GM18873 (cell line): ENCODE data around the gene PICK1.
"Not testable (repeated sequence)": the region's sequence is repeated elsewhere in the genome, so short reads cannot be mapped to it uniquely, and the experiment has no call there.

Experiments used
- ATAC-seq: cut with Tn5 transposase; IDR thresholded peaks from one replicate; pipeline ENCODE4 v1.9.1; 2021; ENCODE audit warnings: mild to moderate bottlenecking, moderate library complexity, moderate number of reproducible peaks; ENCODE audit not compliant: unreplicated experiment, low FRiP score

Gene PICK1

DNA sequence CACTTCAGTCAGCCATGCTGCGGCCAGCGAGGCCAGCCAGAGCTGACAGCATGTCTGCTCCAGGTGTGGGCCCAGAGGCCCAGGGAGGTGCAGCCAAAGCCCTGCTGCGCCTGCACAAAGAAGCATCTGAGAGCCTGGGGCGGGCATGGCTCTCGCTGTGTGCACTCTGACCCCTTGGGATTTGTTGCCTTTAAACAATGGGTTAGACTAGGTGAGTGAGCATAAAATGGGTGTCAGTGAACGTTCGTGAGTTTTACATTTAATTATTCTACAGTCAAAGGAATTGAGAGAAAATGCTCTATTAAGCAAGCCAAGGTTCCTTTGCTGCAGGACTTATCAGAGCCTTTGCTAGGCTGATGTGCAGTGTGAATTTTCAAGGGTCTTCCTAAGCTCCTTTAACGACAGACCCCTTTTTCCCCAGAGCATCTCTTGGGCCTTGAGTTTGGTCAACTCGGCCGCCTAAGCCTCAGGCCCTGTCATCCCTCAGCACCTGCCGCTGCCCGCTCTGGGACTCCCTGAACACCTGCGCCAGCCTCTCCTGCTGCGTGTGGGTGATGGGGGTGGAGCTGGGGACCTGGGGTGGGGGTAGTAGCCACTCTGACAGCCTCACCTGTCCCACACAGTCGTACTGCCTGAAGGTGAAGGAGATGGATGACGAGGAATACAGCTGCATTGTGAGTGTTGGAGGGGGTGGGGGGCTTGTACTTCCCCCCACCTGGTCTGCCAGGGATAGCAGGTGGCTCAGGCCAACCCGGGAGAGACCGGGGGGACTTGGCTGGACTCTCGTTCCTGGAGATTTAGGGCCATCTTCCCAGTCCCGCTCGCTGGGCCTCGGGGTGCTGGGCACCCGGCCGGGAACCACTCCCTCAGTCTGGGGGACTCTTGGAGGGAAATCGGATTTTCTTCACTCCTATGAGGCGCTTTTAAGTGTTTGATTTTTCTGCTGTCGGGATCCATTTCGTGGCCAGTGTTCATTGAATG lies 16.2 kb downstream of the PICK1 start:
- no peak for ATAC-seq

- no peak for ATAC-seq
Observed at GRCh38 chr22:38074181-38075104, 17.2 kb downstream of the PICK1 start.

DNA sequence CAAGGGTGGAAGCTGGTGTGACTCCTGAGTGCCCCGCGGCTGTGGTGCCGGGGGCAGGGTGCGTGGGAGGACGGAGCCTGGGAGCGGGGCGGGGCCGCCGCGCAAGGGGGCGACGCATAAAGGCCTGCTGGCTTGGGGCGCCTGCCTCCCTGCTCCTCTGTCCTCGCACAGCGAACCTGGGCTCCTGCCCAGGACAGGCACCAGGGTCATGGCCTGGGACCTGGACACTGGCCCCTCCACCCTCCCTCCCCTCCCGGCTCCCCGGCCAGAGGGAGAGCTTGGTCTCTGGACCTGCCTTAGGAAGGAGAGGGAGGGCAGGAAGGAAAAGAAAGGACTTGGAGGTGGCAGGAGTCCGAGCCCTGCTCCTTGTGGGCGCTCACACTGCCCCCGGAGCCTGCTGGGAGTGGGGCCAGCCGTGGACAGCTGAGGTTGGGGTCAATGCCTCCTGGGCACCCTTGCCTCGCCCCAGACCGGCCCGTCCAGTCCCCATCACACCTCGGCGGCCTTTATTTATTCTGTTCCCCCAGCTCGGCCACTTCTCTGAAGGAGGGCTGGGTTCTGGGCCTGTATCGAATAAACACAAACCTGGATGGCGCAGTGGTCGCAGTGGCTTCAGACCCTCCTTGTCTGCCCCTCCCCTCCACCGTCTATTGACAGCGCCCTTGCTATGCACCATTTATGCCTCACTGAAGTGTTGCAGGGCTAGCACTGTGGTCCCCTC lies 18.1 kb downstream of the PICK1 start:
- ATAC-seq = no peak

- ATAC-seq = no peak
Observed at GRCh38 chr22:38075961-38076360, 18.8 kb downstream of the PICK1 start.

- no peak for ATAC-seq
Observed at GRCh38 chr22:38077096-38077495, 19.9 kb downstream of the PICK1 start.

DNA sequence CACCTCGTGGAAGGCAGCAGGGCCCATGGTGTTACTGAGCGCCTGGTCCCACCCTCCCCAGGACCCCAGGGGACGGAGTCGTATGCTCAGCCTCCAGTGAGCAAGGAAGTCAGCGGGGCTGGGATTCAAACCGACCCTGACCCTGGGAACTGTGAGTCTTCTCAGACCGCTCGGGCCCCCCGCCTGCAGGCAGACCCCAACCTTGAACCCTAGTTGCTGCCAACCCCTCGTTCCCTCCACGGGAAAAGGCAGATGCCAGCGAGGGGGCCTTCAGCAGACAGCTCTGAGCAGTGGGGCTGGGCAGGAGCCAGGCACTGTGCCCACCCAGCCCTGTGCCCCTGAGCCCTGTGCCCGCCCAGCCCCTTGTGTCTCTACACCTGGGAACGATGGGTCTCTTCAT lies 20.4 kb downstream of the PICK1 start:
- no peak for ATAC-seq

GRCh38 chr22:38078046-38078840 lies 21.0 kb downstream of the PICK1 start:
- ATAC-seq = no peak

- not testable (repeated sequence) for ATAC-seq
Observed at GRCh38 chr22:38079208-38079607, 22.0 kb downstream of the PICK1 start.

- no peak for ATAC-seq
Observed at GRCh38 chr22:38079804-38080203, 22.6 kb downstream of the PICK1 start.

GRCh38 chr22:38080474-38080849 lies 23.3 kb downstream of the PICK1 start:
- ATAC-seq = no peak

- no peak for ATAC-seq
Observed at GRCh38 chr22:38080850-38081635, 23.8 kb downstream of the PICK1 start.

GRCh38 chr22:38081636-38081940 lies 24.4 kb downstream of the PICK1 start:
- no peak for ATAC-seq

DNA sequence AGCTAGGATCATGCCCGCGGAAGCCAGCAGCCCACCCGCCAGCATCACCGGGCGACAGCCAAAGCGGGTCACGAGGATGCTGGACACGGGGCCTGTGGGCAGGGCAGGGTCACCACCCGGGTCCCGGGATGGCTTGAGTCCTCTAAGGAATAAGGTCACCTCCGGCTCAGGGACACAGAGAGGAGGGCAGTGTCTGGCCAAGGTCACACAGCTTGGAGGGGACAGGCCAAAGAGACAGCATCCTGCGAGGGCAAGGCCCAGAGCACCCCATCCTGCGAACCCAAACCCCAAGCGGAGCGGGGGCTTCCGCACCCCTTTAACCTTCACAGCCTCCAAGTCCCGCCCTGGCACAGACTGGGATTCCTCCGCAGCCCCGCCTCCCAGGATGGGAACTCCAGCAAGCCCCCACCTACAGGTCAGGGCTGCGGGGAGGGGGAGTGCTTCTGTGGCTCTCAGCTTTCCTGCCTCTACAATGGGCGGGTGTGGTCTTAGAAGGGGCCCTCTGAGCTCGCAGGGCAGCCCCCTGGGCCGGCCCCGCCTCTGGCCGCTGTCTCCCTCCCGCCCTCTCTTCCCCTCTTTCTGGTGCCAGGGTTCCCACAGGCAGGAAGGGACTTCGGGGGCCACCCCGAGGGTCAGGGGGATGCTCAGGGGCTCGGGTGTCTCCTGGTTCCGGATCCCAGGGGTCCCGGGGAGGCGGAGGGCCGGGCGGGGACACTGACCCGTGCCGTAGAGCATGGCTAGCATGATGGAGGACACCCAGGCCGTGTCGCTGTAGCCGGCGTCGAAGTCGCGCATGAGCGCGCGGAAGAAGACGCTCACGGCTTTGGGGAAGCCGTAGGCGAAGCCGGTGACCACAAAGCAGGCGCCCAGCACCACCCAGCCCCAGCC lies 25.0 kb downstream of the PICK1 start:
- ATAC-seq = no peak

DNA sequence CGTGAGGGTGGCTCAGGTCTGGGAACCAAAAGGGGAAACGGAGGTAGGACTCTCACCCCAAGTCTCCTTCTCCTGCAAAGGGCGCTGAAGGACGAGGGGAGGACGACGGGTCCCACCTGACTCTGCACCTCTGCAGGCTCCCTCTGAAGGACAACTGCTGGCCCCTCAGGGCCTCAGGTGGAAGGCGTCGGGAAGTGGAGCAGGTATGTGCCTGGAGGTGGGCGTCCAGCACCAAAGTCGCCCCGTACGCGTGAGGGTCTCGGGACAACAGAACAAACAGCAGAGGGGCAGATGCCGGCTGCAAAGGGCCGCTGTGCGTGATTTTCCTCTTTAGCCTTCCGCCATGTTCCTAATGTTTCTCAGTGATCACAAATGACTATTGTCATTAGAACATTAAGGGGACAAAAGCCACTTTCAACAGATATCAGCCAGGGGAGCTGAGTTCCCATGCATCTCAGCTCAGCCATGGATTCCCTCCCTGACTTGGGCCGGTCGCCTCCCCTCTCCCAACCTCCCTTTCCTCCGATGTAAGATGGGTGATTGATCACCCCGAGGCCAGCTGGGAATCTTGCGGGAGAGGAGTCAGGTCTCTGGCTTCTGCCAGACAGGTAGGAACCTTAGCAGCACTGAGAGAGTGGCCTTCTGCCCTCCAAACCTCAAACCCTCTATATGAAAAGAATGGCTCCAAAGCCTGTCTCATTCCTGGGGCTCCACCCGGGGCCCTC lies 25.9 kb downstream of the PICK1 start:
- no peak for ATAC-seq

DNA sequence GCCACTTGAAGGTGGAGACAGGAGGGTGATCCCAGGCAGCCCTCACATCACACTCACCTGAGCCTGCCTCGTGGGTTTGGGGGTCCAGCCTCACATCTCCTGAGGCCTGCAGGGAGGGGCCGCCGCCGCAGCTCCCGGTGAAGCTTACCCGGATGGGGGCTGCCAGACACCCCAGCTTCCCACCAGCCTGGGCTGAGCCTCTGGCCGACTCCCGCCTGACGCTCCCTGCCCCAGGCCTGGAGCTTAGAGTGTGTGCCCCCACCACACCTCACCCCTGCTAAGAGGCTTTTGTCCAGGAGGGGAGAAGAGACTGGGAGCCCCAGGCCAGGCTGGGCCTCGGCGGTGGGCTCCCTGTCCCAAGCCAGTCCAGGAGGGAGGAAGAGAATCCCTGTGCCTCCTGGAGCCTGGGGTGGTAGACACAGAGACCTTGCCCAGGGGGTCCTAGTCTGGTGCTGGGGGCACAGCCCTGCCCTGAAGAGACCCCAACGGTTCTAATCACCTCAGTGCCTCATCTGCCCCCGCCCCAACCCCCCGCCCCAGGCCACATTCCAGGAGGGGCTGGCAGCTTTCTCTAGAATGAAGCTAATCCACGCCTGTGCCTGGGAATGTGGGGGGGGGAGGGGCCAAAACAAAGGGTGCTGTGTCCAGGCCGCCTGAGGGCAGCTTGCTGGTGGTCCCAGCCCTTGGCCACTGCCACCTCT lies 26.9 kb downstream of the PICK1 start, which contains the start of gene SLC16A8:
SLC16A8 (minus strand) TSS at position 254 of the 701 bp plus-strand sequence. CDS start 1,311 bp downstream, outside the sequence.
- no peak for ATAC-seq

GRCh38 chr22:38085056-38085455 lies 27.9 kb downstream of the PICK1 start:
- no peak for ATAC-seq

- ATAC-seq = no peak
Observed at GRCh38 chr22:38085501-38085900, 28.3 kb downstream of the PICK1 start.
